SU-DHL-6 (cell line): ENCODE results near the gene KNDC1.

Experiments
- H2AFZ ChIP-seq: fragments of 200-600 bp; sonication (generic); 2 replicates; pipeline ENCODE4 v1.6.1; 2014; ENCODE audit warnings: low read depth, mild to moderate bottlenecking, moderate library complexity, mixed read lengths, antibody characterized with exemption, low read length; ENCODE audit not compliant: severe bottlenecking
- H3F3A ChIP-seq: fragments of 200-600 bp; shearing (Covaris generic); 2 replicates; pipeline ENCODE4 v1.6.0; 2016; ENCODE audit warnings: antibody characterized with exemption, mild to moderate bottlenecking; ENCODE audit not compliant: insufficient read depth
- H3K27ac ChIP-seq: fragments of 200-600 bp; sonication (generic); 2 replicates; pipeline ENCODE4 v1.5.1; 2016; ENCODE audit warnings: low read depth, mild to moderate bottlenecking, low read length, moderate library complexity, mixed read lengths
- H3K27me3 ChIP-seq: fragments of 200-600 bp; sonication (generic), shearing (Covaris generic); 2 replicates; pipeline ENCODE4 v1.6.0; 2014; ENCODE audit warnings: mild to moderate bottlenecking, low read length
- H3K36me3 ChIP-seq: fragments of 200-600 bp; sonication (generic); 2 replicates; pipeline ENCODE4 v1.6.1; 2014; ENCODE audit warnings: mild to moderate bottlenecking, low read length, mixed read lengths
- H3K4me2 ChIP-seq: fragments of 300-600, 200-600 bp; shearing (Covaris generic), sonication (generic); 2 replicates; pipeline ENCODE4 v1.6.0; 2014; ENCODE audit warnings: low read length, low read depth, mild to moderate bottlenecking; ENCODE audit not compliant: poor library complexity, severe bottlenecking
- H3K4me3 ChIP-seq: fragments of 200-600 bp; sonication (generic); 2 replicates; pipeline ENCODE4 v1.5.1; 2014; ENCODE audit warnings: antibody characterized with exemption, low read length, mild to moderate bottlenecking, mixed read lengths; ENCODE audit not compliant: insufficient read depth, poor library complexity, severe bottlenecking
- H3K79me2 ChIP-seq: fragments of 200-600 bp; sonication (generic); 2 replicates; pipeline ENCODE4 v1.6.1; 2014; ENCODE audit warnings: mild to moderate bottlenecking, low read length, moderate library complexity; ENCODE audit not compliant: insufficient read depth
- H3K9ac ChIP-seq: fragments of 200-600 bp; sonication (generic); 2 replicates; pipeline ENCODE4 v1.7.0; 2014; ENCODE audit warnings: mild to moderate bottlenecking, low read length
- H3K9me2 ChIP-seq: fragments of 200-600 bp; sonication (generic); replicated peaks from 2 replicates; pipeline ENCODE4 v1.6.1; 2014; ENCODE audit warnings: low read length; ENCODE audit not compliant: insufficient read depth
- H3K9me3 ChIP-seq: fragments of 200-600 bp; sonication (generic); 2 replicates; pipeline ENCODE4 v1.6.1; 2014; ENCODE audit warnings: low read length, mixed read lengths; ENCODE audit not compliant: insufficient read depth
- H4K20me1 ChIP-seq: fragments of 200-600 bp; sonication (generic); 2 replicates; pipeline ENCODE4 v1.6.1; 2014; ENCODE audit warnings: low read depth, mild to moderate bottlenecking, antibody characterized with exemption, low read length, moderate library complexity, mixed read lengths
- EZH2phosphoT487 ChIP-seq: fragments of 200-600 bp; sonication (generic), shearing (Covaris generic); conservative IDR thresholded peaks from 2 replicates; pipeline ENCODE4 v1.6.1; 2018; ENCODE audit warnings: mild to moderate bottlenecking, antibody characterized with exemption, low read length, moderate library complexity, mixed read lengths
- TF ChIP-seq, protein P1 (sequence below): fragments of 200-600 bp; sonication (generic); IDR thresholded peaks from one replicate; pipeline ENCODE4 v1.5.1; 2017; ENCODE audit warnings: antibody characterized with exemption, mild to moderate bottlenecking, low read length, moderate library complexity; ENCODE audit not compliant: insufficient read depth, poor library complexity, severe bottlenecking

Gene KNDC1

DNA sequence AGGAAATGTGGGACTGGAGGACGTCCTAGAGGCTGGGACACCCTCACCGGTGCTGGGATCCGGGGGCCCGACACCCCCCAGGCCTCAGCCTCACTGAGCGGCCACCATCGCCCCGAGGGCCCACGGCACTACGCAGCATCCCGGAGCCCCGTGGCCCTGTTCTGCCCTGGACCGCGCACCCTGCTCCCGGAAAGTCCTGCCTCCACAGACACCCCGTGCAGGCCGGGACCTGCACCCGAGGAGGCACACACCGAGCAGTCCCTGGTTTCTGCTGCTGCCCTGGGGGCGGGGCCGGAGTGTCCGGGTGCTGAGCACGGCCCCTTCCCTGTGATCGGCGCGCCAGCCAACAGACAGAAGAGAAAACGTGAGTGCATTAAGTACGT is 18.1 kb upstream of the KNDC1 start:
- no peaks in the 10 kb centered on the region for H3F3A ChIP-seq
- H3K4me3 ChIP-seq, result no peak overlapping the region
- H3K27ac ChIP-seq, result no peak overlapping the region
- no peak overlapping the region for H3K4me2 ChIP-seq
- H3K9me3 ChIP-seq, result no peaks in the 10 kb centered on the region
- no peak overlapping the region for H3K9ac ChIP-seq
- no peaks in the 10 kb centered on the region for H3K9me2 ChIP-seq
- no peaks in the 10 kb centered on the region for H4K20me1 ChIP-seq
- H2AFZ ChIP-seq, result no peak overlapping the region
- H3K36me3 ChIP-seq, result no peaks in the 10 kb centered on the region
- no peaks in the 10 kb centered on the region for H3K27me3 ChIP-seq
- TF ChIP-seq EZH2phosphoT487, result no peak
- TF ChIP-seq, protein P1, sequence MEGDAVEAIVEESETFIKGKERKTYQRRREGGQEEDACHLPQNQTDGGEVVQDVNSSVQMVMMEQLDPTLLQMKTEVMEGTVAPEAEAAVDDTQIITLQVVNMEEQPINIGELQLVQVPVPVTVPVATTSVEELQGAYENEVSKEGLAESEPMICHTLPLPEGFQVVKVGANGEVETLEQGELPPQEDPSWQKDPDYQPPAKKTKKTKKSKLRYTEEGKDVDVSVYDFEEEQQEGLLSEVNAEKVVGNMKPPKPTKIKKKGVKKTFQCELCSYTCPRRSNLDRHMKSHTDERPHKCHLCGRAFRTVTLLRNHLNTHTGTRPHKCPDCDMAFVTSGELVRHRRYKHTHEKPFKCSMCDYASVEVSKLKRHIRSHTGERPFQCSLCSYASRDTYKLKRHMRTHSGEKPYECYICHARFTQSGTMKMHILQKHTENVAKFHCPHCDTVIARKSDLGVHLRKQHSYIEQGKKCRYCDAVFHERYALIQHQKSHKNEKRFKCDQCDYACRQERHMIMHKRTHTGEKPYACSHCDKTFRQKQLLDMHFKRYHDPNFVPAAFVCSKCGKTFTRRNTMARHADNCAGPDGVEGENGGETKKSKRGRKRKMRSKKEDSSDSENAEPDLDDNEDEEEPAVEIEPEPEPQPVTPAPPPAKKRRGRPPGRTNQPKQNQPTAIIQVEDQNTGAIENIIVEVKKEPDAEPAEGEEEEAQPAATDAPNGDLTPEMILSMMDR, result no peak
- no peaks in the 10 kb centered on the region for H3K79me2 ChIP-seq

DNA sequence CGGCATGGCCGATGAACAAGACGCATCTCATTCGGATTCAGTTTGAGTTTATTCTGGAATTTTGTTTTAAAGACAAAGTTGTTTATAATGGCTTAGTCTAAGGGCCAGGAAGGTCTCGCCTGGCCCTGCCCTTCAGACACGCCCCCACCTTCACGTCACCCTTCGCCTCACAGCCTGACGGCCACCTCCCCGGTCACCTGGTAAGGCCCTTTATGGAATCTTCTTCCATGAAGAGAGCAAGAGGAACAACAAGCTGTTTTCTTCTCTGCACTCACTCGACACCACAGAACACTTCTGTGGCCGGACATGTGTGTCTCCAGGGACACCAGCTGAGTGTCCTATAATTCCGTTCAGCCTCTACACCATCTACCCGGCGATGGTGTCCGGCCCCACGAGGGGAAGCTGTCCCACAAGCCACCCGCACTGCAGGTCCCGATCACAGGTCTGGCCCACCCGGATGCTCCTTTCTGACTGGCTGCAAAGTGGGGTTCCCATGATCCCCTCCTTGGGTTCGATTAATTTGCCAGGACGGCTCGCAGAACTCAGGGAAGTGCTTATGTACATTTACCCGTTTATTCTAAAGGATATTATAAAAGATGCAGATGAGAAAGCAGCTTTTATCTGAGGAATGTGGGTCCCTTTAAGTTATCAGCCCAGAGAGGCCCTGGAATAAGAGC is 17.4 kb upstream of the KNDC1 start:
- Histone ChIP-seq H3K4me2 (no peak overlapping the region), H3F3A (no peaks in the 10 kb centered on the region), H3K79me2 (no peaks in the 10 kb centered on the region), H3K36me3 (no peaks in the 10 kb centered on the region), H3K9me3 (no peaks in the 10 kb centered on the region), H2AFZ (no peak overlapping the region), H3K4me3 (no peak overlapping the region), H3K27me3 (no peaks in the 10 kb centered on the region), H4K20me1 (no peaks in the 10 kb centered on the region), H3K9ac (no peak overlapping the region), H3K9me2 (no peaks in the 10 kb centered on the region), H3K27ac (no peak overlapping the region)
- TF ChIP-seq EZH2phosphoT487, result no peak
- TF ChIP-seq, protein P1, result no peak

DNA sequence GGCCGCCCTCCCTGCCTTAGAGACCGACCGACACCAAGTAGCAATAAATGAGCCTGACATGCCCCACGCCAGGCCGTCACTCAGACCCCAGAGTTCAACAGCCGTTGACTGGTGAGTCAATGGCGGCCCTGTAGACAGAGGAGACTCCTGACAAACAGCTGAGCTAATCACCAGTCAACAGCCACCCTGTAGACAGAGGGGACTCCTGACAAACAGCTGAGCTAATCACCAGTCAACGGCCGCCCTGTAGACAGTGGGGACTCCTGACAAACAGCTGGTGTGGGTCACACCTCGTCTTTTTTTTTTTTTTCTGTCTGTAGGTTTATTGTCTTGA is 16.9 kb upstream of the KNDC1 start:
- no peaks in the 10 kb centered on the region for H3K79me2 ChIP-seq

More for the DNA sequence above, 16.9 kb upstream of the KNDC1 start:
- no peaks in the 10 kb centered on the region for H3K36me3 ChIP-seq
- no peak overlapping the region for H3K4me3 ChIP-seq
- TF ChIP-seq, protein P1, result no peak
- TF ChIP-seq EZH2phosphoT487, result no peak
- H3K9me2 ChIP-seq, result no peaks in the 10 kb centered on the region
- H4K20me1 ChIP-seq, result no peaks in the 10 kb centered on the region
- H3K9ac ChIP-seq, result no peak overlapping the region
- no peaks in the 10 kb centered on the region for H3K9me3 ChIP-seq
- no peak overlapping the region for H3K4me2 ChIP-seq
- H3F3A ChIP-seq, result no peaks in the 10 kb centered on the region
- H3K27me3 ChIP-seq, result no peaks in the 10 kb centered on the region
- H2AFZ ChIP-seq, result no peak overlapping the region
- no peak overlapping the region for H3K27ac ChIP-seq
